ENCODE results near the gene CHMP4B. TPM values are rescaled to one million over a fixed set of nuclear protein-coding genes. Genes with fewer than 3 reads are reported as not detected.
A peak's percentile ranks its signal among the peaks of the same experiment; 100 is the strongest.

CHMP4B gene
- polyA plus RNA-seq, 1 donor = 66.9 TPM

- DNase-seq (ENCODE audit: low read depth) = no peak
These were observed 52.5 kb downstream of the CHMP4B start for GRCh38 chr20:33863440-33864323.

- DNase-seq (ENCODE audit: low read depth) = no peak
These were observed 53.3 kb downstream of the CHMP4B start for GRCh38 chr20:33864324-33864963.

- no peak for DNase-seq (ENCODE audit: low read depth)
These were observed 54.7 kb downstream of the CHMP4B start for GRCh38 chr20:33865761-33866370.

GRCh38 chr20:33866398-33867100, 55.4 kb downstream of the CHMP4B start:
- DNase-seq (ENCODE audit: low read depth) = no peak

GRCh38 chr20:33868042-33868441, 56.9 kb downstream of the CHMP4B start:
- DNase-seq (ENCODE audit: low read depth) = no peak

- no peak for DNase-seq (ENCODE audit: low read depth)
These were observed 57.4 kb downstream of the CHMP4B start for GRCh38 chr20:33868595-33868994.

GRCh38 chr20:33869283-33869682, 58.1 kb downstream of the CHMP4B start:
- no peak for DNase-seq (ENCODE audit: low read depth)

- peak; percentile 9 for DNase-seq (ENCODE audit: low read depth)
These were observed 60.2 kb downstream of the CHMP4B start for GRCh38 chr20:33871362-33871761.

- DNase-seq (ENCODE audit: low read depth) = no peak
These were observed 63.0 kb downstream of the CHMP4B start for GRCh38 chr20:33874129-33874528.

- DNase-seq (ENCODE audit: low read depth) = no peak
These were observed 63.9 kb downstream of the CHMP4B start for GRCh38 chr20:33875055-33875454.

GRCh38 chr20:33875534-33876026, 64.4 kb downstream of the CHMP4B start:
- DNase-seq (ENCODE audit: low read depth) = no peak

GRCh38 chr20:33878583-33878982, 67.4 kb downstream of the CHMP4B start:
- DNase-seq (ENCODE audit: low read depth) = no peak

- no peak for DNase-seq (ENCODE audit: low read depth)
These were observed 69.2 kb downstream of the CHMP4B start for GRCh38 chr20:33880396-33880795.

- DNase-seq (ENCODE audit: low read depth) = no peak
These were observed 70.8 kb downstream of the CHMP4B start for GRCh38 chr20:33881989-33882388.

GRCh38 chr20:33882481-33882880, 71.3 kb downstream of the CHMP4B start:
- no peak for DNase-seq (ENCODE audit: low read depth)

GRCh38 chr20:33883164-33883563, 72.0 kb downstream of the CHMP4B start:
- DNase-seq (ENCODE audit: low read depth) = no peak

GRCh38 chr20:33884633-33885032, 73.5 kb downstream of the CHMP4B start:
- no peak for DNase-seq (ENCODE audit: low read depth)

GRCh38 chr20:33889312-33889711, 78.2 kb downstream of the CHMP4B start:
- no peak for DNase-seq (ENCODE audit: low read depth)

- no peak for DNase-seq (ENCODE audit: low read depth)
These were observed 79.4 kb downstream of the CHMP4B start for GRCh38 chr20:33890557-33890956.

GRCh38 chr20:33893314-33893713, 82.2 kb downstream of the CHMP4B start:
- DNase-seq (ENCODE audit: low read depth) = no peak

GRCh38 chr20:33894798-33895197, 83.7 kb downstream of the CHMP4B start:
- DNase-seq (ENCODE audit: low read depth) = no peak

GRCh38 chr20:33896509-33896908, 85.4 kb downstream of the CHMP4B start:
- DNase-seq (ENCODE audit: low read depth) = no peak

Measured in forelimb muscle (tissue), 1 donor.